Natural killer cell treated with Interleukin-12 subunit alpha and Interleukin-12 subunit beta and Interleukin-15 and Interleukin-18, amount 100 ng/mL, for 72 hours (primary cell): ENCODE data around the gene ENDOD1. TPM values are rescaled to one million over a fixed set of nuclear protein-coding genes. Genes with fewer than 3 reads are reported as not detected.

Experiments
- ATAC-seq, 2 donors: fragments of 150-1000 bp; cut with Tn5 transposase in 1 of 2; sonication (Bioruptor Pico), chemical (Tn5 transposase) in 1 of 2; 2 replicates each; pipeline ENCODE4 v1.10.0; 2021
- DNase-seq: peaks from one replicate; pipeline ENCODE4 v3.0.0; 2022; ENCODE audit warnings: low spot score
- H3K27ac Mint-ChIP-seq, 2 donors: 1 replicate in 1 of 2; 2 replicates in 1 of 2; pipeline ENCODE4 v1.8.0; 2022; ENCODE audit warnings: mixed read lengths in 2 of 2, mild to moderate bottlenecking in 1 of 2, moderate library complexity in 1 of 2
- H3K27me3 Mint-ChIP-seq, 2 donors: 1 replicate in 1 of 2; 2 replicates in 1 of 2; pipeline ENCODE4 v1.8.0; 2022; ENCODE audit warnings: mixed read lengths in 2 of 2
- H3K36me3 Mint-ChIP-seq: one replicate; pipeline ENCODE4 v1.8.0; 2022; ENCODE audit warnings: mixed read lengths
- H3K4me1 Mint-ChIP-seq, 2 donors: 1 replicate in 1 of 2; 2 replicates in 1 of 2; pipeline ENCODE4 v1.8.0; 2022; ENCODE audit warnings: low read depth in 2 of 2, mixed read lengths in 2 of 2, mild to moderate bottlenecking in 1 of 2
- H3K4me3 Mint-ChIP-seq: one replicate; pipeline ENCODE4 v1.8.0; 2022; ENCODE audit warnings: mixed read lengths
- H3K9me3 Mint-ChIP-seq: 2 replicates; pipeline ENCODE4 v1.8.0; 2022; ENCODE audit warnings: mixed read lengths
- total RNA-seq, 2 donors: library from RNA; stranded (reverse); gene quantifications; one replicate each; pipeline ENCODE4 v1.2.3, GENCODE V29; 2022

ENDOD1 gene
- total RNA-seq, 2 donors from 2014 or later, result 8.4 to 9.3 TPM

DNA sequence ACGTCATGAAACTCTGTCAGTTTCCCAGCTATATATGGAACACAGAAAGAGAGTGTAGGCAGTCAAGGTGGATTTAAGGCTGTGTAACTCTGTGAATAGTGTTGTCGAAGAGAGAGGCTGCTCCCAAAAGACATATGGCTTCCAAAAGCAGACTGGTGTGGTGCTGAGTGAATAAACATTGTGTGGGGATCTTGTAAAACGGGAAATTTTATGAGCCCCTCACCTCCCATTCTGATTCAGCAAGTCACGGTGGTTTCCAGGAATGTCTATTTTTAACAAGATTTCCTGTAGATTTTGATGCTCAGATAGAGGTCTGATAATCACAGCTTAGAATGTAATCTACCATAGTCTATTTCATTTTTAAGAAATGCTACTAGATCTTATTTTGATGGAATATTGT lies 73.5 kb downstream of the ENDOD1 start:
- no peak for ATAC-seq
- DNase-seq, result no peak
- Mint-ChIP-seq H3K9me3 (no peaks in the 10 kb centered on the region), H3K27ac (no peak overlapping the region), H3K27me3 (no peaks in the 10 kb centered on the region), H3K4me3 (no peak overlapping the region), H3K36me3 (no peaks in the 10 kb centered on the region), H3K4me1 (peaks cover 3% of the 10 kb centered on the region in 2 donors)

DNA sequence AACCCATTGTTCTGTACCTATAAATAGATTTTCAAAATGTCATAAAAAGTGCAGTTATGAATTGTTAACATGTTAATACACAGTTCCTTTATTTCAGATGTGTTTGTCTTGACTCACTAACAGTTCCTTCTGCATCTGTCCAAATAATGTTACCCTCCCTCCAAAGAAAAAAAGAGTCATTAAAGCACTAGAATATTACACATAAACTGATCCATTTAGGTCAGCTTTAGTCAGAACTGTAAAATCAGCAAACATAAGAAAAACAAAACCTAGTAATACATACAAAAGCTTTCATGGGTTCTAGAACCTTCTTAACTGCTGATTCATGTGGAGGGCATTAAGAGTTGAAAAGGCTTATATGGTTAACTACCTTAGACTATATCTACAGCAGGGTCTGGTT lies 76.0 kb downstream of the ENDOD1 start:
- DNase-seq, result no peak
- no peak for ATAC-seq
- H3K27me3 Mint-ChIP-seq, result no peaks in the 10 kb centered on the region
- no peaks in the 10 kb centered on the region for H3K9me3 Mint-ChIP-seq
- H3K4me3 Mint-ChIP-seq, result no peak overlapping the region
- no peaks in the 10 kb centered on the region for H3K4me1 Mint-ChIP-seq
- H3K27ac Mint-ChIP-seq, result no peak overlapping the region
- no peaks in the 10 kb centered on the region for H3K36me3 Mint-ChIP-seq

DNA sequence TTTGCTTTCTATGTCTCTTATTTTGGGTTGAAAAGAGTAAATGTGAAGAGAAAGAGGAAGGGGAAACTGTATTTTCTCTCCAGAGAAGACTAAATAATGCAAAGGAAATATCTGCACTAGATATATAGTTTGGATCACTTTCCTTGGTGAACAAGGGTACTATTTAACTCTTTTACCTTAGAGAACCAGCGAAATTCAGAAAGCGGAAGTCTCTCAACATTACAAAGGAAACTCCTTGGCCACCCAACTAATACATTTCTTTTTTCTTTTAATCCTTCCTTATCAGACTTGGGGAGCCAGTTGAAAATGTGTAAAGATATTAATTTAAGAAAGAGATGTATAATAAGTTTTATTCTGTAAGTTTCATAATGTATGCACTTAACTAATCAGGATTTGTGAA lies 77.1 kb downstream of the ENDOD1 start:
- H3K36me3 Mint-ChIP-seq, result no peaks in the 10 kb centered on the region
- no peak for ATAC-seq

DNA sequence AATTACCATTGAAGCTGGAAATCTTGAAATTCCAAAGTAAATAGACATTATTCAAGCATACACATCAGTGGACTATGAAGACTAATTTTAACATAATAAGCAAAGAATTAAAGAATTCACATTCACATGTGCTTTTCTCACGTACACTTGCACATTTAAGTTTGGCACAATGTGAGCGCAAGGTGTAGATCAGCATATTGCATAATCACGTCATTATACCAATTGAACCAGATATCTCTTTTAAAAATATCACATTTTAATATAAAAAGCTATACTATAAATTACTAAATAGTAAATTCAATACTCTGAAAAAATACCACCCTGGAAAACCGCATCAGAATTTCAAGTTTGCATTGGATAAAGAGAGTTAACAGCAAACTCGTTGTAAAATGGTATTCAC lies 80.6 kb downstream of the ENDOD1 start:
- DNase-seq (no peak), ATAC-seq (no peak)
- H3K27ac Mint-ChIP-seq, result no peak overlapping the region
- no peaks in the 10 kb centered on the region for H3K4me1 Mint-ChIP-seq
- H3K9me3 Mint-ChIP-seq, result no peaks in the 10 kb centered on the region
- no peaks in the 10 kb centered on the region for H3K36me3 Mint-ChIP-seq
- no peak overlapping the region for H3K4me3 Mint-ChIP-seq
- no peaks in the 10 kb centered on the region for H3K27me3 Mint-ChIP-seq

More for the DNA sequence above, 77.1 kb downstream of the ENDOD1 start:
- H3K27ac Mint-ChIP-seq, result no peak overlapping the region
- no peaks in the 10 kb centered on the region for H3K9me3 Mint-ChIP-seq
- no peaks in the 10 kb centered on the region for H3K27me3 Mint-ChIP-seq
- H3K4me1 Mint-ChIP-seq, result no peaks in the 10 kb centered on the region
- no peak overlapping the region for H3K4me3 Mint-ChIP-seq
- DNase-seq, result no peak

DNA sequence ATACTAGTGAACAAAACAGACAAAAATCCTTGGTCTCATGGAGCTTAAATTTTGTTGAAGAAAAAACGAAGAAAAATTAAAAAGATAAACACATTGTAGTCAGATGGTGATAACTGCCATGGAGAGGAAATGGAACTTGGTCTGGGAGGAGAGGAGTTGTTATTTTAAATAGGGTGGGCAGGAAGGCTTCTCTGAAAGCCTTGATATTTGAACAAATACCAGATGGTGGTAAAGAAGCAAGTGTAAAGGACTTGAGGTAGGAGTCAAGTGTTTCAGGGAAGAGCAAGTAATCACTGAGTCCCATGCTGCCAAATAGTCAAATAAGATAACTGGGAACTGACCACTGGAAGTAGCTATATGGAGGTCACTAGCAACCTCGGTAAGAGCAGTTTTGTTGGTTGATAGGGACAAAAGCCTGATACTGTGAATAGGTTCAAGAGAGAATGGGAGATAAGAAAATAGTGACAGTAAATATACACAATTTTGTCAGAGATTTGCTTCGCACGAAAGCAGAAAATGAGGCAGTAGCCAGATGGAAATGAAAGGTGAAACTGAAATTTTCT lies 86.3 kb downstream of the ENDOD1 start:
- Mint-ChIP-seq H3K36me3 (no peaks in the 10 kb centered on the region), H3K27me3 (no peaks in the 10 kb centered on the region), H3K27ac (no peak overlapping the region), H3K9me3 (no peaks in the 10 kb centered on the region), H3K4me3 (no peak overlapping the region), H3K4me1 (no peaks in the 10 kb centered on the region)
- ATAC-seq, result no peak
- DNase-seq, result no peak

Other genes starting within 250 kb of the ENDOD1 start
- 10 to 100 TPM; 41.5 to 68.3 TPM for gene CWC15, start 116.3 kb upstream of the ENDOD1 start, total RNA-seq
- gene KDM4D, start 116.1 kb upstream of the ENDOD1 start, total RNA-seq, result under 1 TPM; 0.38 to 0.64 TPM
- gene KDM4E, start 64.6 kb upstream of the ENDOD1 start, total RNA-seq, result not detected
- gene KDM4F, start 40.4 kb upstream of the ENDOD1 start, total RNA-seq, result not detected
- 10 to 100 TPM; 29.4 to 44.3 TPM for gene SRSF8, start 22.9 kb upstream of the ENDOD1 start, total RNA-seq
- 1 to 10 TPM in 1 of 2 donors, under 1 TPM in 1; 0.55 to 1.8 TPM for gene SESN3, start 141.4 kb downstream of the ENDOD1 start, total RNA-seq